HG03432 (cell line): ENCODE measurements around the gene TMEM135.
"Not testable (repeated sequence)": the region's sequence is repeated elsewhere in the genome, so short reads cannot be mapped to it uniquely, and the experiment has no call there.

Experiments
- ATAC-seq: cut with Tn5 transposase; IDR thresholded peaks from one replicate; pipeline ENCODE4 v1.9.1; 2021; ENCODE audit warnings: mild to moderate bottlenecking, moderate library complexity; ENCODE audit not compliant: unreplicated experiment

TMEM135 gene

DNA sequence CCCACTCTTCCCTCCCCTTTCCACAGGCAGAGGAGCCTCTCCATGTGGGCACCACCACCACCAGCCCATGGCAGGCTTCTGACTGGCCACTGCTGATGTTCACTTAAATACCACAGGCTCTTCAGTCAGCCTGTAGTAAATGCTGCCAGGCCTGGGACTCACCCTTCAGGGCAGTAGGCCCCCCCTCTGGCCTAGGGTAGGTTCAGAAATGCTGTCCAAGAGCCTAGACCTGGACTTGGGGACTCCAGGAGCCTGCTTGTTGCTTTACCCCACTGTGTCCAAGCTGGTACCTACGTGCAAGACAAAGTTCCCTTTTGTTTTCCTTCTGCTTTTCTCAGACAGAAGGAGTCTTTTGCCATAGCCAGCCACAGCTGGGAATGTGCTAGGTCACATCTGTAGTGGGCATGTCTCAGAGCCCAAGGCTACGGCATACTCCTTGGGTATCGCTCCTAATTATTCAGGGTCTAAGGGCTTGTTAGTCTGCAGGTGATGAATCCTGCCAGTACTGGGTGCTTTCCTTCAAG lies 38.6 kb downstream of the TMEM135 start:
- no peak for ATAC-seq

DNA sequence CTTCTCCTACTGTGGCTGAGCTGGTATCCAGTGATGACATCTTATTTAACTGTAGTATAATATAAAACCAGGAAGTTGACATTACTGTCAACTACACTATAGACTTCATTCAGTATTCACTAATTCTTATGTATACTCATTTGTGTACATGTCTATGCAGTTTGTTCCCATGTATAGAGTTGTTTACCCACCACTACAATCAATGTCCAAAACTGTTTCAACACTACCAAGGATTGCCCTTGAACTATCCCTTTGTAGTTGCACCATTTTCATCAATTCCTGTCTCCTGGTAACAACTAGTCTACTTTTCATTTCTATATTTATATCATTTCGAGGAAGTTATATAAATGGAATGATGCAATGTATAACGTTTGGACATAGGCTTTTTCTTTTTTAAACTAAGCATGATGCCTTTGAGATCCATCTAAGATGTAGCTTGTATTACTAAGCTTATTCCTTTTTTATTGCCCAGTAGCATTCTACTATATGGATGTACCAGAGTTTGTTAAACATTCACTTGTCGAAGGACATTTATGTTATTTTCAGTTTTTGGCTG lies 39.2 kb downstream of the TMEM135 start:
- no peak for ATAC-seq

DNA sequence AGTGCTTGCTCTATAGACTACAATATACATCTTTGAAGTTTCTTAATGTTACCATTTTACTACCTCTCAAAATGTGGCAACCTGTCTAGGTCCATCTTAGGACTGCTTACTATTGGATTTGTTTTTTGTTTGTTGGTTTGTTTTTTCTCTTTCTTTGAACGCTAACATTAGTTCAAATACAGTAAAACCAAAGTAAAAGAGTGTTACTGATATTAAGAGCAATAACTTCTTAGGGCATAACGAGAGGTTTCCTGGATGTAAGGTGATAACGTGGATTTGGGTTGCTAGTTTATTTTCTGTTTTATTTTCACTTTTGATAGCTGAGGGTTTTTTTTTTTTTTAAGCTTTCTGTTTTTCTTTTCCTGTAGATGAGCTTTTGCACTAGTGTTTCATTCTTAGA lies 43.6 kb downstream of the TMEM135 start:
- ATAC-seq: peak; percentile 80

DNA sequence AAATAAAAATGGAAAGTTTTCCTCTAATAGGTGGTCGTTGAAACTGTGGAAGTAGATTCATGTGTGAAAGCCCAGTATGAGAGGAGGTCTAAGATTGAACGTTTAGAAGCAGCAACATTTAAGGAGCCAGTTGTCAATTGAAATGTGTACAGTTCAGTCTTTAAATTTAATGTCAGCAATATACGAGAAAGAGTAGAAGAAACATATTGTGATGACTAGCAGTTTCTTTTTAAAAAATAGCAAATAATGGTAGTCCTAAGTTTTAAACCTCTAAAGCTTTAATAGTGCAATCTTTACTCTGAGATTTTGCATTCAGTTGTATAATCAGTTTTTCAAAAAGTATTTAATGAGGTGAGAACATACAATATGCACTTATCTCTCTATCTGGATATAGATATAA lies 44.9 kb downstream of the TMEM135 start:
- ATAC-seq: no peak

DNA sequence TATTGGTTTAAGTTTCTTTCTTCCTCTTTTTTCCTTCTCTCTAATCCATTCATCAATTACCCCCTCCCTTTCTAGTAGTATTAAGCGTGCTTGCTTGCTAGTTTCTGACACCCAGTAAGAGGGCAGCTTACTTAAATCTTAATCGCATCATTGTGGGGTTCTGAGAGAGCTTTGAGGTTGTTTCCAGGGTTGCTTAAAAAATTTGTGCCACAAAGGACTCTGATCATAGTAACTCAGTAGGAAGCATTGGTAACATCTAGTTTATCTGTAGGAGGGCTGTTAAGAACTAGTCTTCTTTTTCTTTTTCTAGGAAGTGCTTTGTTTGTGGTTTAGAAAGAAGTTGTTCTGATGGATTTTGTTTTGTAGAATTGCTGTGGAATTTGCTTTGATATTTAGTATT lies 45.3 kb downstream of the TMEM135 start:
- ATAC-seq: no peak

DNA sequence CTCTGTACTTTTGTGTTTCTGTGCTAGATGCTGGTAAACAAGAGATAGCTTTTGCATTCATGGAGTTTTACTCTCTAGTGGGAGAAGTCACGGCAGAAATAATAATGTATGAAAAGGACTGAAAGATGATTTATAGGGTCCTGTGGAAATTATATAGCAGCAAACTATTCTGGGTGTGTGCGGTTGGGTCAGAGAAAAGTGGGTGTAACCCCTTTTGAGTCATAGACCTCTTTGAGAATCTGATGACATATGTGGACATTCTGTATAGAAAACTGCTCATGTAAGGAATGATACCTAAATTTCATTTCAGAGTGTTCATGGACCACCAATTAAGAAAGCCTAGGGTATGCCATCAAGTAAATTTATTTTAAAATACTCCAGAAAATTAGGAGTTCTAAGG lies 54.4 kb downstream of the TMEM135 start:
- no peak for ATAC-seq

DNA sequence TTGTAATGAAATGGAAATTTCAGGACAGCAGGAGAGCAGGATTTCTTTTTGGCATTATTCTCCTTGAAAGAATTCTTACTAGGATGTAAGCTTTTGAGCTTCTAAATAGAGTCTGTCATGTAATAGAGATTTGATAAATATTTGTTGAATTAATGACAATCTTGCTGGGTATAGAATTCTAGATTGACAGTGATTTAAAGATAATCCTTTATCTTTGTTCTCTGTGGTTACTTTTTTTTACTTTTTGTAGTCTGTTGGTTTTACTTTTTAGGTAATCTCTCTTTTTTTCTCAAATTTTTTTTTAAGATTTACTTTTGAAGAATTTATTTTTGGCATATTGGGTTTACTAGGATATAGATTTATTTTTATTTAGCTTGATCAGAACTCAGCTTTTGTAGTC lies 54.8 kb downstream of the TMEM135 start:
- no peak for ATAC-seq

DNA sequence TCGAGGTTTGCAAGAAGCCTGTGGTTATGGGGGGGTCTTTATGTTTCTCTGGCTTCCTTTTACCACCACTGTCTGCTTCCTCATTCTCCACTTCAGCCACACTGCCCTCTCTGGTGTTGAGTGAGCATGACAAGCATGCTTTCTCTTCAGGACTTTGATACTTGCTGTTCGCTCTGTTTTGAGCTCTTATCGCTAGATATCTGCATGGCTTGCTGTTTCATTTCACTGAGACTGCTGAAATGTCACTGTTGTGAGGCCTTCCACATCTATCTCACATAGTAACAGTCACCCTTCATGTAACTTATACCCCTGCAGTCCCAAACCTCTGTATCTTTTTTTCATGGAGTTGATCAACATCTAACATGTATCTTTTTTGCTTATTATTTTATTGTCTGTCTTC lies 59.8 kb downstream of the TMEM135 start:
- ATAC-seq: peak; percentile 87

DNA sequence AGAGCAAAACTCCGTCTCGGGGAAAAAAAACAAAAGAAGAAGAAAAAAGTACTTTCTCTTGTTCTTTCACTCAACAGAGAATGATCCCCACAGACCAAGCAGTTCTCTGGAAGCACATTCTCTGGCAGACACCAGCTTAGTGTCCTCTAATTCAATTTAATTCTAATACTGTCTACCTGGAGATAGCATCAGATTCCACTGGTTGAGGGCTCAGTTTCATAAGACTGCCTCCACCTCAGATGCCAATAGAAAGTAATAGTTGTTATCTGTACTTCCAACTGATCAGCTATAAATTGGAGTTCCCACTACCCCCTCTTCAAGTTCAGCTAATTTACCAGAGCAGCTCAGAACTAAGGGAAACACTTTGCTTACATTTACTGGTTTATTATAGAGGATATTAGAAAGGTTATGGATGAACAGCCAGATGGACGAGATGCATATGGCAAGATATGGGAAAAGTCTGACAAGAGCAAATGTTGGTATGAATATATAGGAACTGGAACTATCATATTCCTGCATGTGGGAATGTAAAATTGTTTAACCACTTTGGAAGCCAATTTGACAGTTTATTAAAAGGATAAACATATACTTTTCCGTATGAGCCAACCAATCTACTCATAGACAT lies 64.3 kb downstream of the TMEM135 start:
- ATAC-seq: no peak

DNA sequence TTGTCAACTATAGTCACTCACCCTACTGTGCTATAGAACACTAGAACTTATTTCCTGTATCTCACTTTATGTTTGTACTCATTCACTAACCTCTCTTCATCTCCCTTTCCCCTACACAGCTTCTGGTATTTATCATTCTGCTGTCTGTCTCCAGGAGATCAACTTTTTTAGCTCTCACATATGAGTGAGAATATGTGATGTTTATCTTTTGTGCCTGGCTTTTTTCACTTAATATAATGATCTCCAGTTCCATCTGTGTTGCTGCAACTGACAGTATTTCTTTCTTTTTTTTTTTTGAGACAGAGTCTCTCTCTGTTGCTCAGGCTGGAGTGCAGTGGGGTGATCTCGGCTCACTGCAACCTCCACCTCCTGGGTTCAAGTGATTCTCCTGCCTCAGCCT lies 68.1 kb downstream of the TMEM135 start:
- not testable (repeated sequence) for ATAC-seq

DNA sequence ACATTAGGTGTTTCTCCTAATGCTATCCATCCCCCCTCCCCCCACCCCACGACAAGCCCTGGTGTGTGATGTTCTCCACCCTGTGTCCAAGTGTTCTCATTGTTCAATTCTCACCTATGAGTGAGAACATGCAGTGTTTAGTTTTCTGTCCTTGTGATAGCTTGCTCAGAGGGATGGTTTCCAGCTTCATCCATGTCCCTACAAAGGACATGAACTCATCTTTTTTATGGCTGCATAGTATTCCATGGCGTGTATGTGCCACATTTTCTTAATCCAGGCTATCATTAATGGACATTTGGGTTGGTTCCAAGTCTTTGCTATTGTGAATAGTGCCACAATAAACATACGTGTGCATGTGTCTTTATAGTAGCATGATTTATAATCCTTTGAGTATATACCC lies 69.6 kb downstream of the TMEM135 start:
- ATAC-seq: not testable (repeated sequence)

DNA sequence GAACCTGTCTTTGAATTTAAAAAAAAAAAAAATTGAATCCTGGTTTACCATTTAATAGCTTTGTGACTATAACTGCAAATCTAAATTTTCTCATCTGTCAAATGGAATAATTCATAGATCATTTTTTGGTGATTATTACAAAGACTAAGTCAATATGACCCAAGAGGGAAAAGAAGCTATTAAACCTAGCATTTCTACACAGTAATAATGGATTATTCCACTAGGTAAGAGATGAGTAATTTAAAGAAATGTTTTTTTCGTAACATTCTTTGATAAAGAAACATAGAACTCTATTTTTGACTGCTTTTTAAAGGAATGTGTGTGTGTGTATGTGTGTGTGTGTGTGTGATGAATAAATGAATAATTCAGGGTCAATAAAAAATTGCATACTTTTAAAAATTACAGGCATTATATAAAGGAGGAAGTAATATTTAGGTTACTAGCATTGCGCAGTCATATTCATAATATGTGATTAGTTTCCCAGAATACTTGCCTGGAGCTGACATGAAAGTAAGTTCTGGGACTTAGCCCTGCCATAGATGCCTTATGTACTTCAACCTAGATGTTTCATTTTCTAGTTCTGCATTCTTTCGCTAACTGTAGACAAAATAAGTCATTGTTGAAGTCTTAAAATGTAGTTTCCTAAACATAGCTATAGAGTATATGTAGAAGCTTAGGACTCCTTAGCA lies 72.9 kb downstream of the TMEM135 start:
- no peak for ATAC-seq

DNA sequence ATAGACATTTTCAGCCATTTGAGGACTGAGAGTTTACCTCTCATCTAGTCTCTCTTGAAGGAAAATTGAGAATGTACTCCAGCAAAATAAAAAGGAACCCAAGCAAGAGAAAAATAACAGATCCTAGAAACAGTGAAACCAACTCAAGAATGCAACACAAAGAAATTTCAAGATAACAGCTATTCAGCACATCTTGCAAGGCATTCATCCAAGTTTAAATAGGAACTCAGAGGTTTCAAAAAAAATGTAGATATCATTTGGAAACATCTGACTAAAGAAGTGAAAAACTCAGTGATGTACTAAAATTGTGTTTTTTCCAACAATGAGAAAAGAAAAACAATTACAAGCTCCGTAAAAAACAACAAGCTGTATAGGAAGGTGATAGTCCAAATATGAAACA lies 76.4 kb downstream of the TMEM135 start:
- no peak for ATAC-seq

DNA sequence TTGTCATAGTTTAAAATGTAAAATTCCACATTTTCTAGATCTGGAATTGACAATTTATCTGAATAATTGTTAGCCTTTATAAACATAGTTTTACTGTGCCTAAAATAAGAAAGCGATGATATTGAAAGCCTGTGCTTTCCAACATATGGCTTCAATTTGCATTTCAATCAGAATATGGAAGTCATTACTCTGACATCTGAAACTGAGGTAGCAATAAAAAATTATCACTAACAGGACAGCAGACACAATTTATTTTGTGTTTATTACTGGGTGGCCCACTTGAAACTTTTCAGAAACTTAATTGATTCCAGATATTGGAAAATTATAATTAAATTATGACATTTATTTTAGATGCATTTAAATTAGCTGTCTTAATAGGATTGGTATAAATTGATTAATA lies 78.5 kb downstream of the TMEM135 start:
- no peak for ATAC-seq

DNA sequence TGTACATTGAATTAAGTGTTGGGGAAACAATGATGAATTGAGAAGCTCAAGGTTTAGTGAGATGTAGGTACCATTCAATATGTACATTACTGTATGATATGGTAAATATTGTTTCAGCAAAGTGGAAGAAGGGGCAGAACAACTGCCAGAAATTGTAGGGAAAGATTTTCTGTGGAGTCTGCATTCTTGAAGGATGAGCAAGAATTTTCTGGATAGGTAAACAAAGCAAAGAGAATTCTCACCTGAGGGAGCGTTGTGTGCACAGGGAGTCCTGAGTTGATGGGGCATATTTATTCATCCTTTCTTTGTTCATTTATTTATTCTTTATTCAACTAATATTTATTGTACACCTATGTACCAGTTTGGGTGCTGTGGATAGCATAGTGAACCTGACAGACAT lies 83.2 kb downstream of the TMEM135 start:
- ATAC-seq: no peak

DNA sequence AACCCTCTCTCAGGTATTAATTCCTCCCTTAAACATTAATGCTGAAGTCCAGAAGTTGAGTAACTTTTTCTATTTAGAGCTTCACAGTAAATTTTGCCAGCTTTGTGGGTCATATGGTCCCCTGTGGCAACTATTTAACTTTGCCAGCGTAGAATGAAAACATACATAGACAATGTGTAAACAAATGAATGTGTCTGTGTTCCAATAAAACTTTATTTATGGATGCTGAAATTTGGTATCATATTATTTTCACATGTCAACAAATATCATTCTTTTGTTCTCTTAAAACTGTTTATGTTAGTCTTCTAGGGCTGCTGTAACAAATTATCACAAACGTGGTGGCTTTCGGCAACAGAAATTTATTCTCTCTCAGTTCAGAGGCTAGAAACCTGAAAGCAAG lies 85.1 kb downstream of the TMEM135 start:
- ATAC-seq: no peak

DNA sequence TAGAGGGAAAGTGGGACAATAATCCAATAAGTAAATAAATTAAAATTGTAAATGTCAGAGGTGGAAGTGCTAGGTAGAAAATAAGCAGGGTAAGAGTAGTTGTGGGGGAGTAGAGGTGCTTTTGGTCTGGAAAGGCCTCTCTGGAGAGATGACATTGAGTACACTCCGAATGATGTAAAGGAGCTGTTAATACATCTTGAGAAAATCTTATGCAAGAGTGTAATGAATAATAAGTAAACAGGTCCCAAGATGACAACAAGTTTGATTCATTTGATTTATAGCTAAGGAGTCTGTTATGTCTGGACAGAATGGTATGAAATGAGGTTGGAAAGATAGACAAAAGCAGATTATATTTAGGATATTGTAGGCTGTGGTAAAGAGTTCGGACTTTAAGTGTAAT lies 87.5 kb downstream of the TMEM135 start:
- no peak for ATAC-seq

DNA sequence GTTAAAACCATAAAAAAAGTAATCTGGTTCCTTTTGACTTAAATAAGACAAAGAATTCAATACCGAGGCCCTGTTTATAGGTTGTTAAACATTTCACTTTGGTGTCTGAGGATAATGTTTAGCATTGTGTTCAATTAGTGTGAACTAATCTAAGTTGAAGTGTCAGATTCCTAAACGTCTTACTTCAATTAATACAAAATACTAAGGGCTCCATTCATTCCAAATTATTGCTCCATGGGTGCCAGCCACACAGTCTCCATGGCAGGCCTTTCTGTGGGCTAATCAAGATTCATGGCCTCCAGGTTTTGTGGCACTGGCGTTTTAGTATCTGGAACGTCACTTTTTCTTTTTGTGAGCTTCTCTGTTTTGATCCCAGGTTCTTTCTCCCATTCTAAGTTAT lies 89.4 kb downstream of the TMEM135 start:
- no peak for ATAC-seq

DNA sequence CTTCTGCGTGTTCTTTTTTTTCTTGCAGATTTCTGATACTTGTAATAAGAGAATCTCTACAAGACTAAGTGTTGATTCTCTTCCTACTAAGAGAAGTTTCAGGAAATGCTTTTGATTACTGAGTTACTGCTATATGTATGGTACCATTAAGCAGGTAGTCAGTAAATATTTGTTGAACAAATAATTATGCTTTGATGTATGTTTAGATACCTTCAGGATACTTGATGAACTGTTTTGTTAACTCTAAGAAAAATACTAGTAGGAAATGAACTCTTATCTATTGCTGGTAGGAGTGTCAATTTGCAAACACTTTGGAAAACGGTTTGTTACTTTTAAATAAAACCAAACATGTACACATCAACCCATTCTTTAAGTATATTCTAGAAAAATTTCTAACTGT lies 90.6 kb downstream of the TMEM135 start:
- no peak for ATAC-seq

DNA sequence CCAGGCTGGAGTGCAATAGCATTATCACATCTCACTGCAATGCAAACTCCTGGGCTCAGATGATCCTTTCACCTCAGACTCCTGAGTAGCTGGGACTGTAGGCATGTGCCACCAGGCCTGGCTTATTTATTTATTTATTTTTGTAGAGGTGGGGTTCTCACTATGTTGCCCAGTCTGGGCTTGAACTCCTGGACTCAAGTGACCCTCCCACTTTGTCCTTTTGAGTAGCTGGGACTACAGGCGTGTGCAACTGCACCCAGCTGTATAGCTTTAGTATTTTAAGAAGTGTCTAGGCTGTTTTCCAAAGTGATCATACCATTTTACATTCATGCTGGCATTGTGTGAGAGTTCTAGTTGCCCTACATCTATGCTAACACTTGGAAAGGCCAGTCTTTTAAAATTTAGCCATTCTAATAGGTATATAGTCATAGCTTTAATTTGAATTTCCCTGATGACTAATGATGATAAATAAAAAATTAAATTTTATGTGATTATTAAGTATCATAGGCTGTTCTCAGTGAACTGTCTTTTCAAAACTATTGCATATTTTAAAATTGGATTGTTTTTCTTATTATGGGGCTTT lies 96.9 kb downstream of the TMEM135 start:
- ATAC-seq: no peak

DNA sequence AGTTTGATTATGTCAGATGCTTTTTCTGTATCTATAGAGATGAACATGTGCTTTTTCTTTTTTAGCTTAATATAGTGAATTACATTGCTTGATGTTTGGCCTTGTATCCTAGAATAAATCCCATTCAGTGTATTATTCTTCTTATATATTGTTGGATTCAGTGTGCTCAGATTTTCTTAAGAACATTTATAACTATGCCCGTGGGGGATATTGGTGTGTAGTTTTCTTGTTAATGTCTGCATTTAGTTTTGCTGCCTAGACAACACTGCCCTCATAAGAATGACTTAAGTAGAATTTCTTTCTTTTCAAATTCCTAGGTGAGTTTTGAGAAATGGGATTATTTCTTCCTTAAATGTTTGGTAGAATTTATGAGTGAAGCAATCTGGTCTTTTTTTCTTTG lies 98.5 kb downstream of the TMEM135 start:
- ATAC-seq: no peak

DNA sequence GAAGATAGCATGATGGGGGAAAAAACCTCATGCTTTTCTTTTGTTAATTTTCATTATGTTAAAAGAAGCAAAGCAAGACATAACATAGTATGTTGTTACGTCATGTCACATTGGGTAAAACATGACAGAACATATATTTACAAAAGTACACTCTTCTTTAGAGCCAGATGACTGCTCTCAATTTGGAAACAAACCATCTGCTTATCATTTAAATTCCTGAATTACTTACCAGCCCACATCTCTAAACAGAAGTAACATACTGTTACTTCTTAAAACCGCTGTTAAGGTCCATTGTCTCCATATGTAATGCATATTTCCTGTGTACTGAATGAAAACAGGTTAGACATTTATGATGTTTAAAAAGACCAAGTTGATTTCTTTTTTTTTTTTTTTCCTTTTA lies 100.0 kb downstream of the TMEM135 start:
- no peak for ATAC-seq
